HG03571 (cell line): ENCODE measurements around the gene COP1.

ENCODE experiments used
- ATAC-seq: cut with Tn5 transposase; IDR thresholded peaks from one replicate; pipeline ENCODE4 v1.9.1; 2021; ENCODE audit not compliant: unreplicated experiment

The COP1 gene

GRCh38 chr1:176201568-176201967, 5.5 kb downstream of the COP1 start:
- ATAC-seq = no peak

- no peak for ATAC-seq
These were observed 7.4 kb downstream of the COP1 start for GRCh38 chr1:176199707-176200106.

DNA sequence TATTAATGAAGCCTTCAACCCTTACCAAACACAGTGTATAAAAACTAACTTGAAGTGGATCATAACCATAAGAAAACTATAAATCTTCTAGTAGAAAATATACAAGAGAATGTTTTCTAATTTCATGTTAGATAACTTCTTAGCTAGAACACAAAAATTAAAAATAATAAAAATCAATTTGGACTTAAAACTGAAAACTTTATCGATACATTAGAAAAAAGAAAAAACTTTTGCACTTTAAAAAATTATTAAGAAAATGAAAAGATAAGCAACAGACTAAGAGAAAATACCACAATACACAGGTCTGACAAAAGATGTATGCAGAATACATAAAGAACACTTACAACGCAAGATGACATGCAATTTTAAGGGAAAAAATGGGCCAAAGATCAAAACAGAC, 8.7 kb downstream of the COP1 start:
- ATAC-seq = no peak

GRCh38 chr1:176196728-176197127, 10.4 kb downstream of the COP1 start:
- no peak for ATAC-seq

- no peak for ATAC-seq
These were observed 11.5 kb downstream of the COP1 start for GRCh38 chr1:176195547-176195946.

DNA sequence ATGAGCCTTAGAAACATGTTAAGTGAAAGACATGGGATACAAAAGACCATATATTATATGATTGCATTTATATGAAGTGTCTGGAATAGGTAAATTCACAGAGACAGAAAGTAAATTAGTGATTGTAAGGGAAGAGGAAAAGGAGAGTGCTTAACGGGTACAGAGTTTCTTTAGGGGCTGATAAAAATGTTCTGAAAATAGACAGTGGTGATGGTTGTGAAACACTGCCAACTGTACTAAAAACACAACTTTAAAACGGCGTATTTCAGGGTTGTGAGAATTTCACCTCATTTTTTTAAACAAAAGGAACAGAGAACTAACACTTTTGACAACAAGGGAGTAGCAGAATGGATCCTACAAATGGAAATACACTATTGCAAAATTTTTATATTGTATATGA, 13.4 kb downstream of the COP1 start:
- no peak for ATAC-seq

GRCh38 chr1:176193023-176193422, 14.1 kb downstream of the COP1 start:
- peak; percentile 81 for ATAC-seq

- ATAC-seq = no peak
These were observed 18.5 kb downstream of the COP1 start for GRCh38 chr1:176188604-176189003.

DNA sequence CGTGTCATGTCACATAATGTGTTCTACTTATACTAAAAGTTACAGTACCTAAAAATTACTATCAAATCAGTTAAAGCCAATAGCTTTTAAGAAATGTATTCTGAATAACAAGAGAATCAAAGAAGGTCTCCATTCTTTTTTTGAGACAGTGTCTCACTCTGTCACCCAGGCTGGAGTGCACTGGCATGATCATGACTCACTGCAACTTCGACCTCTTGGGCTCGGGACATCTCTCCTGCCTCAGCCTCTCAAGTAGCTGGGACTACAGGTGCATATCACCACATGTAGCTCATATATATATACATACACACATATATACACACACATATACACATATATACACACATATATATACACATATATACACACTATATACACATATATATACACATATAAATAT, 20.1 kb downstream of the COP1 start:
- no peak for ATAC-seq

DNA sequence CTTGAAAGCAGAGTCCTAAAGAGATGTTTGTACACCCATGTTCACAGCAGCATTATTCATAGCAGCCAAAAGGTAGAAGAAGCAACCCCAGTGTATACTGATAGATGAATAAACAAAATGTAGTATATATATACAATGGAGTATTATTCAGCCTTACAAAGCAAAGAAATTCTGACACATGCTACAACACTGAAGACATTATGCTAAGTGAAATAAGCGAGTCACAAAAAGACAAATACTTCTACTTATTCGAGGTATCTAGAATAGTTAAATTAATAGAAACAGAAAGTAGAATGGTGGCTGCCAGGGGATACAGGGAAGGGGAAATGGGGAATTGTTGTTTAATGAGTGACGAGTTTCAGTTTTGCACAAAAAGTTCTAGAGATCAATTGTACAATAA, 23.5 kb downstream of the COP1 start:
- ATAC-seq = no peak

DNA sequence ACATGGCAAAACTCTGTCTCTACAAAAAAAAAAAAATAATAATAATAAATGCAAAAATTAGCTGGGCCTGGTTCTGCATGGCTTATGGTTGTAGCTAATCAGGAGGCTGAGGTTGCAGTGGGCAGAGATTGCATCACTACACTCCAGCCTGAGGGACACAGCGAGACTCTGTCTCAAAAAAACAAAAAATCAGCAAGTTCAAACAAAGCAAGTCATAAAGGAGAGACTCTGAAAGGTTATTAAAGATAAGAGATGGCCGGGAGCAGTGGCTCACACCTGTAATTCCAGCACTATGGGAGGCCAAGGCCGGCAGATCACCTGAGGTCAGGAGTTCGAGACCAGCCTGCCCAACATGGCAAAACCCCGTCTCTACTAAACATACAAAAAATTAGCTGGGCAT, 28.8 kb downstream of the COP1 start:
- no peak for ATAC-seq

GRCh38 chr1:176177764-176178163, 29.3 kb downstream of the COP1 start:
- peak; percentile 73 for ATAC-seq

DNA sequence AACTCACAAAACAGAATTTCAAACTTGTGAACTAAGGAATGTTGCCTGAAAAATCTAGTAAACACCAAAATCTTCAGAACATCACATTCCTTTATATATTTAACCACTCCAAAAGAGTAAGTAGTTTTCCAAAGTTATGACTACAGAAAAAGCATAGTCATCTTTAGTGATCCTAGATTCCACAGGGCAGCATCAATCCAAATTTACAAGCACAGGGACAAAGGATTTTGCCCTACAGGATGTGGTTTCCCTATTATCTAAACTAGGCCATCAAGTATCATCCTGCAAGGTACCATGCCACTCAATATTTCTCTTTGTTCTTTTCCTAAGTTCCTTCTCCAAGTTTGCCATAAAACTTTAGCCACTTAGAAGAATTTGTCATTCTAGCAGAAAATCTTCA, 33.0 kb downstream of the COP1 start:
- ATAC-seq = no peak

GRCh38 chr1:176172215-176172614, 34.9 kb downstream of the COP1 start:
- ATAC-seq = no peak

DNA sequence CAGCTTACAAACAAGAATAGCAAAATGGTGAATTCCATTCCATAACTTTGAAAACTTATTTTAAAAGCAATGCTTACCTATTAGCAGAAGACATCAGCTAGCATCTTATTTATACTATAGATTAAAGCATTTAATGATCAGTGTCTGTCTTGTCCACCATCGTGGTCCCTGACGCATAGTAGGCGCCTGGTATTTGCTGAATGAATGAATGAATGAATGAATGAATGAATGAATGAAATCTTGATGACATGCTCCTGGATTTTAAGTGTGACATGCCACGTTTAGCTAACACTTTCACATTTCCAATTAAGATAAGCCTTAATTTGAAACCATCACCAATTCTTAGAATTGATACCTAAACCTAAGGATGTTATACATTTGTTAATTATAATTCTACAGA, 39.9 kb downstream of the COP1 start:
- ATAC-seq = no peak

DNA sequence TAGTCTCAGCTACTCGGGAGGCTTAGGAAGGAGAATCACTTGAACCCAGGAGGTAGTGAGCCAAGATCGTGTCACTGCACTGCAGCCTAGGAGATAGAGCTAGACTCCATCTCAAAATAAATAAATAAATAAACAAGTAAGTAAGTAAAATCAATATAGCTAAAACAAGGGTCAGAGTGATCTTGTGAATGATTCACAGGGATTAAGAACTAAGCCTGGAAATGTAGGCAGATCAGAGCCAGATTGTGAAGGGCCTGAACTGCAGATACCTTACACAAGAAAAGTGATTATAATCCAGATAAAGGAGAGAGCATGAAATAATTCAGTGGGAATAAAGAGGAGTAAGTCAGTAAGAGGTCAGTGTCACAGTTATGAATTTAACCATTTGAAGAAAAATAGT, 41.5 kb downstream of the COP1 start:
- ATAC-seq = no peak

- ATAC-seq = no peak
These were observed 42.9 kb downstream of the COP1 start for GRCh38 chr1:176164014-176164678.

DNA sequence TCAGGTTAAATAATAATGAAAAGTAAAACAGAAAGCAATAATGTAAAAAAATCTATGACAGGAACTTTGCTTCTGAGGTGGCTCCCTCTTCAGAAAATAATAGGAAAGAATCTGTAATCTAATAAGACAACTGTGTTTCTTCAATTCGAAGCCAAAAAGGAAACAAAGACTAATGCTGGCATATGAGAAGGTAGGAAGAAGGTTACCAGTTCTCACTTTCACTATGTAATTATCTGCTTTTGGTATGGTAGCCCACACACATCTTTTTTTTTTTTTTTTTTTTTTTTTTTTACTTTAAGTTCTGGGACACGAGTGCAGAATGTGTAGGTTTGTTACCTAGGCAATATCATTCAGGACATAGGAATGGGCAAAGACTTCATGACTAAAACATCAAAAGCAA, 47.1 kb downstream of the COP1 start:
- ATAC-seq = no peak

- ATAC-seq = no peak
These were observed 49.1 kb downstream of the COP1 start for GRCh38 chr1:176157995-176158394.

DNA sequence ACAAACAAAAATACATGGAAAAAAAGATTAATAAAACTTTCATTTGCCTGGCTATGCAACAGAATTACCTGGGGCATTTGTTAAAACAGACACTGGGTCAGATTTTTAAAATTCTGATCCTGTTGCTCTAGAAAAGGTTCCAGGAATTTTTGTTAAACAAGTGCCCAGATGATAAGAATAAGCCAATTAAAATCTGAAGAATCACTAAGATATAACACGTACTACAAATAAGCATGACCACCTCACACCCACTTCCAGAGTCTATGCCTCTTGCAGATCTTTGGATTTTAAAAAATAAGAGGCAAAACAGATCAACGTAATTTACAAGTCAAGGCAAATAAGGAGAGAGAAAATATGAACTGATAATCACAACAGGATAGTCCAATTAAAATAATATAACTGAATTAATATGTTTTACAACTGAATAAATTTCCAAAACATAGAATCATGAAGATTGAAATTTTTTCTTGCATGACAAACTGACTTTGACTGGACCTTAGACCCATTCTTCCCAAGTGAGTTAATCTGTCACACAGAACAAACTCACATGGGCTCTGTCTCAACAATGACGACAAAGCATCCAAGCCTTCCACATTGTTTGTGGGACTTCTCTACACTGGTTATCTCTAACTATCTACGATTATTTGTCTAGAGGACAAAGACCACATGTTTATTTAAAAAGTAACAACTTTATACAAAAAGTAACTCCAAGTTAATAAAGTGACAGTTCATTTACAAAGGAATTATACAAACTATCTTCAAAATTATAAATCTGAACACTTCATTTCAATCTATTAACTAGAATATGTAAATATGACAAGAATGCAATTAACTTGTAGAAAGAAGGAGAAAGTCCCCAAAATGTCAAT, 56.9 kb downstream of the COP1 start:
- ATAC-seq = no peak

- no peak for ATAC-seq
These were observed 62.6 kb downstream of the COP1 start for GRCh38 chr1:176144526-176144925.

DNA sequence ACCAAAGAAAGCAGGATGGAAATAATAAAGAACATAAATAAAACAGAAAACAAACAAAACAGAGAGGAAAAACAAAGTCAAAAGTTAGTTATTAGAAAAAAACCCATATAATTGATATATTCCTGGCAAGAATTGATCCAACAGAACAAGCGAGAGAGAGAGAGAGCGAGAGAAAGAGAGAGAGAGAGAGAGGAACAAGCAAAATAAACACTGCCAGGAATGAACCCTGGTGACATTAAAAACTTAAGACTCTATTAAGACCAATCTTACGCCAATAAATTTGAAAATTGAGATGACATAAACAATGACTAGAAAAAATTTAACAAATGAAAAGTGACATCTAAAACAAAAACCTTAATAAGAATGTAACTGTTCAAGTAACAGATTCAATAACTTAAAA, 64.1 kb downstream of the COP1 start:
- ATAC-seq = no peak

GRCh38 chr1:176141449-176141848, 65.6 kb downstream of the COP1 start:
- ATAC-seq = no peak
